ENCODE results near the gene PTPN14.

PTPN14 gene

GRCh38 chr1:214570442-214570841 is 19.0 kb upstream of the PTPN14 start:
- H3K4me3 ChIP-seq (ENCODE audit: low read depth, low read length): no peak overlapping the region
- peak; percentile 30 for DNase-seq (ENCODE audit: low read depth)

DNA sequence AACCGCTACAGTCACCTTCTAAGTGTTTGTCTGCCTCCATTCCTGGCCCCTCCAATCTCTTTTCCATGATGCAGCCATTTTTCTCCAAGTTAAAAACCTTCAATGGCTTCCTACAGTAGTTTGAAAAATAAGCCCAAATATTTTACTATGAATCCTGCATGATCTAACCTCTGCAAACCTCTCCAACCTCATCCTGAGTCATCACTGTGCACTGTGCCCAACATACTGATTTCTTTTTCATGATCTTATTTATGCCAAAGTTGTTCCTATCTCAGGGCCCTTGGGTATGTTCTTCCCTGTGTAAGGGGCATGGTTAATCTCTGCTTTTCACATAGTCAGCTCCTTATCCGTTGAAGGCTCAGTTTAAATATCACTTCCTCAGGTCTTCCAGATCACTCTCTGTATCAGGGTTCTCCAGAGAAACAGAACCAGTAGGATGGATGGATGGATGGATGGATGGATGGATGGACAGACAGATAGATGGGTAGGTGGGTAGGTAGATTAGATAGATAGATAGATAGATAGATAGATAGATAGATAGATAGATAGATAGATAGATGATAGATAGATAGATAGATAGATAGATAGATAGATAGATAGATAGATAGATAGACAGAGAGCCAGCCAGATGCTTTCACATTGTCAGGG is 18.1 kb upstream of the PTPN14 start:
- no peak overlapping the region for H3K4me3 ChIP-seq (ENCODE audit: low read depth, low read length)
- DNase-seq (ENCODE audit: low read depth): no peak

DNA sequence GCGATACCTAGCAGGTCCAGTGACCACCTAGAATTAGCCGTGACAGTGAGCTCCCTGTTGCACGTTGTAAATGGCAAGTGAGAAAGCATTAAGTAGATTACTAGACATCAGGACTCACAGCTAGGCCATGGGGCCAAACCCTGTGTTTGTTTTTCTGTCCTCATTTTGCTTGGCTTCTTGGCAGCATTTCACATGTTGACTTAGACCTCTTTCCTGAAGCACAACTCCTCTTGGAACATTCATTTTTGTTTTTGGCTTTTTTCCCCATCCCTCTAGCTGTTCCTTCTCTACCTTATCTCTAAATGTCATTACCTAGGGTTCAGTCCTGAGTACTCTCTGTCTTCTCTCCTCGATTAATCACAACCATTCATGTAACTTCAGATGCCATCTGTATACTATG is 16.9 kb upstream of the PTPN14 start:
- no peak overlapping the region for H3K4me3 ChIP-seq (ENCODE audit: low read depth, low read length)
- peak; percentile 32 for DNase-seq (ENCODE audit: low read depth)

GRCh38 chr1:214567481-214567980 is 16.1 kb upstream of the PTPN14 start:
- DNase-seq (ENCODE audit: low read depth): no peak
- no peak overlapping the region for H3K4me3 ChIP-seq (ENCODE audit: low read depth, low read length)

DNA sequence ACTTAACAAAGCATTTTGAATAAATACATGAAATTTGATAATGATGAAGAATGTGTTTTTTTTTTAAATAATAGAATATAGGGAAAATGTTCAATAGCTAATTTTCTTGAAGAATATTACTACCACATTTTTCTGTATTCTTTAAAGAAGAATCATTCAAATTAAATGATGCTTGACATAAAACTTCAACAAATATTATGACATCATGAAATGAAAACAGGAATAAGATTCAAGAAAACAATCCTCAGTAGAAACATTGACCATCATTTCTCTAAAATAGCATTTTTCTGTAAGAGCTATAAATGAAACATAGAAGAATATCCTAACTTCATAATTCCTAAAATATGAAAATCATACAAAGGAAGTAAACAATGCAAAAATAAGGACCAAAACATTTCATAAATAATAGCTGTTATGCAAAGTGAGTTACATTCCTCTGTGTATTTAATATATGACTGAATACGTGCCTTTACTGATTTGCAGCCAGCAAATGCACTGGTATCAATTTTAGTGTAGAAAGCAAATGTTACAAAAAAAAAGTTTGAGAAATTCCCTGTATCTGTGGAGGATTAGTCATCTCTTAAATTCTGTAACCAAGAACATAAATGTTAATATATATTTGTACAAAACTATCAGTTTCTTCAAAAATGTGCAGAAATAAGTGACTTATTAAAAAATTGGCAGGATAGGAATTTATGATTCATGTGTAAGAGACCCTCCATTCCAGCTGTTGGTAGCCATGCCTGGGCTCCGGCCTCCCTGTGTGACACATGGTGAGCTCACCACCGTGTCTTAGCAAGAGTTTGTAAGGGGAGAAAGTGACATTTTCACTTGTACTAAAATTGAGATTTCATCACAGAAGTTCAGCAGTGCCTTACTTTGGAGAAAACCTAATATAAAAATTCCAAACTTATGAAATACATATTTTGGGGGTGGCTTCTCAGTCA is 15.0 kb upstream of the PTPN14 start:
- DNase-seq (ENCODE audit: low read depth): peak; percentile 74
- H3K4me3 ChIP-seq (ENCODE audit: low read depth, low read length): no peak overlapping the region

DNA sequence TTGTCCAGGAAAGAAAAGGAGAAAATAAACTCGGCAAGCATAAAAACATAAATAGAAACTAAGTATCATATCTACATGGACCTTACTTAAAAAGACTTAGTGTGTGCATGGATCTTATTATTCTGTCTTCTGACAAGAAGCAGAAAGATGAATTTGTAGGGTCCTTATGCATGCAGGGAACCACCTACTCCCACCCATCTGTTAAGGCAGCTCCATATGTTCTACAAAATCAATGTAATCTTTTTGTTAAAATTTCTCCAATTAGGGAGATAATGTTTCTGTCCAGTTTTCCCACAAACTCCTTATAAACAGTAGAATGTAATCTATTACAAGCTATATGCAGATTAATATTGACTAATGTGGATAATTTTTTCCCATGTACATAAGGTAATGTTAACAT is 13.9 kb upstream of the PTPN14 start:
- H3K4me3 ChIP-seq (ENCODE audit: low read depth, low read length): no peak overlapping the region
- DNase-seq (ENCODE audit: low read depth): no peak

DNA sequence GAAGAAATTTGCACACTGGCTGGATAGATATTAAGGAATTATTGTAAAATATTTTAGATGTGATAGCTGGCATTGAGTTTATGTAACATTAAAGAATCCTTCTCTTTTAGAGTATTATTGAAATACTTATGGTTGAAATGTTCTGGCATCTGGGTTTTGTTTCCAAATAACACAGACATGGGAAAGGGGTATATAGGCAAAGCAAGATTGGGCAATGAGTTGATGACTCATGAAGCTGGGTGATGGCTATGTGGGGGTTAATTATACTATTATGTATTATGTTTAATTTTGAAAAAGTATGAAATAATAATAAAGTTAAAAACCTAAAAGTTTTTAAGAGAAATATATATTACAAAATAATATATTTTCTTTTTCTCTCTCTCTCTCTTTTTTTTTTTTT is 12.5 kb upstream of the PTPN14 start:
- DNase-seq (ENCODE audit: low read depth): no peak
- H3K4me3 ChIP-seq (ENCODE audit: low read depth, low read length): no peak overlapping the region

- peak; percentile 79 for DNase-seq (ENCODE audit: low read depth)
- H3K4me3 ChIP-seq (ENCODE audit: low read depth, low read length): no peak overlapping the region
Measured at GRCh38 chr1:214557952-214558735, 6.7 kb upstream of the PTPN14 start.

DNA sequence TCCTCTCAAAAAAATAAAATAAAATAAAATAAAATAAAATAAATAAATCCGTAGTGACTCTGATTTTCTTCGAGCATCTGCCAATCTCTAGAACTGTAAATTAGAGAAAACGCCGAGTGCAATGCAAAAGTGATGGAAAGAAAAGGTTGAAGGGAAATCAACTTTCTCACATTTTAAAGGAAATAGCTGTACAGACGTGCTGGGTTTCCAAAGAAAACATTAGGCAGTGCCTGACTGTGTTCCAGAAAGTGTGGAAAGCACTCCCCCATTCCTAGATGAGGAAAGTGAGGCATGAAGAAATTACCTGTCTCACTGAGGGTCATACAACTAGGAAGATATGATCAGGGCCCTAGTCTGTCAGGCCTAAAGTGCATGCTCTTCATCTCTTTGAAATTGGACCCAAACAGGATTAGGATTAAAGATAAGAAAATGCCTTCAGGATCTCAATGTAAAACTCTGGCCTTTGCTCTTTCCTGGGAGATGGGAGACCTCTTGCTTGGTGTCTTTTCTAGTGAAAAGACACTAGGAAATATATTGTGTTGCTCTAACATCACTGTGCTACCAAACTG is 1.8 kb upstream of the PTPN14 start:
- no peak overlapping the region for H3K4me3 ChIP-seq (ENCODE audit: low read depth, low read length)
- no peak for DNase-seq (ENCODE audit: low read depth)

GRCh38 chr1:214552174-214552608 is 789 bp upstream of the PTPN14 start:
- DNase-seq (ENCODE audit: low read depth): no peak
- peak overlapping the region; percentile 65 for H3K4me3 ChIP-seq (ENCODE audit: low read depth, low read length)

DNA sequence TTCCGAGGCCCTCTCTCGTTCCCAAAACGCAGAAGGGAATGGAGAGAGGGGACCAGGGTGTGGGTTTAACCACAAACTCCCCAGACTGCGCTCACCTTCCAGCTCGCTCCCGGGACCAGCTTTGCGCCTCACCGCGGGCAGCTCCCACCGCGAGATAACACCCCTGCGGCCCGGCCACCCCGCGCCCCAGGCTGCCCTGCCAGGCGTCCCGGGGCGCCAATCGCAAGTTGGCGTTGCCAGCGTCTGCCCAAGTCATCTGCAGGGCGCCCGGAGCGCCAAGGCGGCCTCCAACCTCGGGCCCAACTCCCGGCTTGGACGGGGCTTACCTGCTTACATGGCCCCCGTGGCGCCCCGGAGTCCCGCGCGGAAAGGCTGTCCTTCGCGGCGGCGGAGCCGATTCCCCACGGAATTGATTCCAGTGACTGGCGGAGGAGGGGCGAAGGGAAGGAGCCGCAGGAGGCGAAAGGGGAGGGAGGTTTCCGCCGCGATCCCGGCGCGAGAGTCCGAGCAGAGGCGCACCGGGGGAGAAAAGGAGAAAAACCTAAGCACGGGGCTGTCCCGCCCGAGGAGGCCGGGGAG is 456 bp downstream of the PTPN14 start:
- H3K4me3 ChIP-seq (ENCODE audit: low read depth, low read length): peak overlapping the region; percentile 93
- no peak for DNase-seq (ENCODE audit: low read depth)

DNA sequence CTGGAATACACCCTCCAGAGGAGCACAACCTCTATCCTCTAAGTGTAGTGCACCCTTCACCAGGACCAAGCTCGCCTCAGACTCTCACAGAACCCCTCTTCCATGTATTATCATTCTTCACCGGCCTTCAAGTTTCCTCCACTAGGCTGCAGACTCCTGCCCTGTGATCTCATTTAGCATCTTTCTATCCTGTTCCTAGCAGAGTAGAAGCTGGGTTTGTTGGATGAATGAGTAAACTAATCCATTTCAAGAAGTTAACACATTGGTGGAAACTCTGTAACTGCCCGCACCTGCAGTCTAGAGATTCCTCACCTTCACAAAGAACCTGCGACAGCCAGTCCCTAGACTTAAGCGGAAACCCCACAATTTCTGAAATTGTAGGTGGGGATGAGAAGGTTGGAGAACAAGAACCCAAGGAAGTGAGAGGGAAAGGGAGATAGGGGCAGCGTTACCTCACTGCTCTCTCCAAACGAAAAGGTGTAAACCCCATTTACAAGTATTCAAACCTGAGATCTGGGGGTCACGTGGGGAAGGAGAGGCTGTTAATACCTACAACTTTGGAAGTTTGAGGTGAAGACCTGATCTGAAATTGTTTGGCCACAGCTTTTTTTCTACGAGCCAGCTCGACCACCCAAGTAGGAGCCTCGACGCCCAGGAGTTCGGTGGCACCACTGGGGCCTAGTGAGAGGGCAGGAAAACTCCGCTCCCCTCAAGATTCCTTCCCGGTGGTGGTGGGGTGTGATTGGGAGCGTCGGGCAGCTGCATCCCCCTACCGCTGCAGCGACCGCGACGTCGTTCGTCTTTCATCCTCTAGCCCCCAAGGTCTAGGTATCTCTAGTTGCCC is 1.2 kb downstream of the PTPN14 start:
- no peak for DNase-seq (ENCODE audit: low read depth)
- peak overlapping the region; percentile 93 for H3K4me3 ChIP-seq (ENCODE audit: low read depth, low read length)

- no peak for DNase-seq (ENCODE audit: low read depth)
- H3K4me3 ChIP-seq (ENCODE audit: low read depth, low read length): peak overlapping the region; percentile 93
Measured at GRCh38 chr1:214549604-214550003, 1.8 kb downstream of the PTPN14 start.

- H3K4me3 ChIP-seq (ENCODE audit: low read depth, low read length): peak overlapping the region; percentile 93
- no peak for DNase-seq (ENCODE audit: low read depth)
Measured at GRCh38 chr1:214548988-214549387, 2.4 kb downstream of the PTPN14 start.

DNA sequence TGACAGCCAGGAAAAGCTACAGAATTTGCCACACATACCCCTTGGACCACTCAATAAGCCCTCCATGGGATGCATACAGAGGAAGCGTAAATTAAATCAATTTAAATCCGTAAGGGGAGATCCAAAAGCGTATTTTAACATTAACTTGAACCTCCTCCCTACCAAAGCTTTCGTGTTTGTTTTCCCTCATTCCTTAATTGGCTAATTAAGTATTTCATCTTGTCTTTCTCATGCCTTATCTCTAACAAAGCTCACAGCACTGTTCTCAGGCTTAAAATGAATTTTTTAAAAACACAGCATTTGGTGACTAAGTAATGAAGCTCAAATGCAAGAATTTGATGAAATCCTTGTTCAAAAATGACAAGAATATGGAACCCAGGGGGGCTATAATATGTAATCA is 3.1 kb downstream of the PTPN14 start:
- DNase-seq (ENCODE audit: low read depth): no peak
- peak overlapping the region; percentile 93 for H3K4me3 ChIP-seq (ENCODE audit: low read depth, low read length)

- H3K4me3 ChIP-seq (ENCODE audit: low read depth, low read length): no peak overlapping the region
- DNase-seq (ENCODE audit: low read depth): no peak
Measured at GRCh38 chr1:214547747-214548146, 3.7 kb downstream of the PTPN14 start.

- H3K4me3 ChIP-seq (ENCODE audit: low read depth, low read length): no peak overlapping the region
- DNase-seq (ENCODE audit: low read depth): no peak
Measured at GRCh38 chr1:214546886-214547641, 4.3 kb downstream of the PTPN14 start.

DNA sequence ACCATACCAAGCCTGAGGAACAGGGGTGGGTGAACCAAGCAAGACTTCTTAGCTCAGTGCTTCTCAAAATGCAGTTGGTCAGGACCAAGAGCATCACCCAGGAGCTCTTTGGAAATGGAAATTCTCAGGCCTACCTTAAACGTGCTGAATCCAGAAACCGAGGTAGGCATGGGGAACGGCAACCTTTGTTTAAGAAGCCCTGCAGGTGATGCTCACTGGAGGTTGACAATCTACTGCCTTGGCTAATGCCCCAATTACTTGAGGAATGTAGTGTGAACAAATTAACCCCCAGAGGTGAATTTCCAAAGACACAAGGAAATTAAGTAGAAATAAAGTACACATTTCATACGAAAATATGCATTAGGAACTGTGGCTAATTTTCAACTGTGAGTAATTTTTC is 5.3 kb downstream of the PTPN14 start:
- no peak overlapping the region for H3K4me3 ChIP-seq (ENCODE audit: low read depth, low read length)
- no peak for DNase-seq (ENCODE audit: low read depth)

Measured in skeletal muscle cell (primary cell).